Naive thymus-derived CD4-positive, alpha-beta T cell (primary cell): Measurements from ENCODE around the gene ABHD16A. TPM values are rescaled to one million over a fixed set of nuclear protein-coding genes. Genes with fewer than 3 reads are reported as not detected.
"Not testable (repeated sequence)": the region's sequence is repeated elsewhere in the genome, so short reads cannot be mapped to it uniquely, and the experiment has no call there.

ENCODE experiments used
- ATAC-seq: fragments of 150-1000 bp; cut with Tn5 transposase; 2 replicates; pipeline ENCODE4 v1.10.0; 2021; ENCODE audit warnings: mild to moderate bottlenecking, moderate library complexity
- CTCF ChIA-PET: fragments of 350-600 bp; sonication (Branson Sonifier 250); formaldehyde crosslinking; loops from one replicate; lab custom pipeline; 2021; ENCODE audit warnings: antibody characterized with exemption; lab: Charles Lee
- POLR2A ChIA-PET: fragments of 350-600 bp; sonication (Branson Sonifier 250); formaldehyde crosslinking; loops from one replicate; lab custom pipeline; 2021; ENCODE audit warnings: antibody characterized with exemption, inconsistent platforms; lab: Charles Lee
- DNase-seq, 9 donors: peaks; one replicate each; pipeline versions ENCODE4 v3.0.0 to v3.0.0-alpha.2; 2020 to 2022; ENCODE audit warnings: mixed read lengths in 1 of 9
- H3K27ac ChIP-seq: one replicate; pipeline ENCODE4 v1.7.0; 2013; ENCODE audit warnings: mild to moderate bottlenecking, low read depth, low read length, moderate library complexity
- H3K27me3 ChIP-seq, 2 donors: one replicate each; pipeline ENCODE4 v1.7.0; 2013; ENCODE audit warnings: low read length in 2 of 2, mild to moderate bottlenecking in 2 of 2, moderate library complexity in 2 of 2; ENCODE audit not compliant: control insufficient read depth in 2 of 2, insufficient read depth in 2 of 2
- H3K36me3 ChIP-seq, 3 experiments: 1 replicate in 2 of 3; 2 replicates in 1 of 3; pipeline ENCODE4 v1.7.0; 2013; ENCODE audit warnings: low read length in 3 of 3, mild to moderate bottlenecking in 3 of 3, moderate library complexity in 1 of 3; ENCODE audit not compliant: insufficient read depth in 3 of 3, control insufficient read depth in 2 of 3
- H3K4me1 ChIP-seq, 2 donors: one replicate each; pipeline ENCODE4 v1.7.0; 2013; ENCODE audit warnings: low read length in 2 of 2, mild to moderate bottlenecking in 2 of 2, moderate library complexity in 1 of 2; ENCODE audit not compliant: control insufficient read depth in 2 of 2, insufficient read depth in 2 of 2
- H3K4me3 ChIP-seq: 2 replicates; pipeline ENCODE4 v1.7.0; 2013; ENCODE audit warnings: mild to moderate bottlenecking, low read length
- H3K9me3 ChIP-seq, 3 experiments: 1 replicate in 2 of 3; 2 replicates in 1 of 3; pipeline ENCODE4 v1.7.0; 2013; ENCODE audit warnings: low read length in 3 of 3; ENCODE audit not compliant: control insufficient read depth in 2 of 3
- H3K27ac Mint-ChIP-seq, 9 donors: one replicate each; pipeline ENCODE4 v1.8.0; 2020 to 2022; ENCODE audit warnings: mixed read lengths in 9 of 9, mild to moderate bottlenecking in 8 of 9, moderate library complexity in 5 of 9, inconsistent platforms in 2 of 9
- H3K27me3 Mint-ChIP-seq, 5 donors: one replicate each; pipeline ENCODE4 v1.8.0; 2021 to 2022; ENCODE audit warnings: mixed read lengths in 5 of 5, mild to moderate bottlenecking in 1 of 5
- H3K36me3 Mint-ChIP-seq, 5 donors: one replicate each; pipeline ENCODE4 v1.8.0; 2020 to 2022; ENCODE audit warnings: mixed read lengths in 5 of 5, mild to moderate bottlenecking in 3 of 5, inconsistent platforms in 1 of 5
- H3K4me1 Mint-ChIP-seq, 7 donors: one replicate each; pipeline ENCODE4 v1.8.0; 2020 to 2022; ENCODE audit warnings: mixed read lengths in 7 of 7, mild to moderate bottlenecking in 3 of 7, inconsistent platforms in 1 of 7
- H3K4me3 Mint-ChIP-seq, 10 donors: one replicate each; pipeline ENCODE4 v1.8.0; 2020 to 2022; ENCODE audit warnings: mild to moderate bottlenecking in 10 of 10, mixed read lengths in 10 of 10, moderate library complexity in 6 of 10, inconsistent platforms in 2 of 10
- H3K9me3 Mint-ChIP-seq, 11 donors: one replicate each; pipeline ENCODE4 v1.8.0; 2020 to 2022; ENCODE audit warnings: mixed read lengths in 11 of 11, mild to moderate bottlenecking in 4 of 11, inconsistent platforms in 1 of 11, moderate library complexity in 1 of 11
- intact Hi-C, 2 donors: fragments of 100-400 bp; cut with micrococcal nuclease; formaldehyde crosslinking; loops; one replicate each; pipeline ENCODE4 v1.15.1; 2023
- polyA plus RNA-seq, 2 donors: library from polyadenylated mRNA; unstranded; fragments of 300-500 nt; fragmentation: Illumina TruSeq; gene quantifications; one replicate each; pipeline ENCODE4 v1.2.3, GENCODE V29; 2021
- total RNA-seq, 6 experiments: library from RNA in 5 of 6; stranded (reverse) in 5 of 6; gene quantifications; 1 replicate in 5 of 6; 2 replicates in 1 of 6; pipeline ENCODE4 v1.2.3 and lab custom pipeline; 2021 to 2026

Gene ABHD16A
- total and polyA plus RNA-seq, 7 experiments from 2014 or later, result 31.1 to 71.7 (median 62.9) TPM

GRCh38 chr6:31712296-31712695 lies 9.2 kb upstream of the ABHD16A start:
- H3K27ac ChIP-seq, result no peak overlapping the region
- intact Hi-C loops, result no loop called here
- CTCF ChIA-PET, result interaction anchor here (0.8 to 1.6 kb wide), 3 partner anchors 9 to 31 kb away, joined by 3 to 5 read pairs (median 4); partner anchors contain the start of genes ABHD16A and LY6G5C
- Mint-ChIP-seq H3K4me1 (peaks cover 4 to 34% (median 21%) of the 10 kb centered on the region in 7 donors), H3K27ac (peak overlapping the region in 3 of 9 donors; percentile 14 to 67 (median 65)), H3K27me3 (peaks cover 0 to 19% (median 0%) of the 10 kb centered on the region in 5 donors), H3K4me3 (no peak overlapping the region), H3K36me3 (no peaks in the 10 kb centered on the region), H3K9me3 (peaks cover 0 to 3% (median 0%) of the 10 kb centered on the region in 11 donors)
- no peaks in the 10 kb centered on the region for H3K27me3 ChIP-seq
- POLR2A ChIA-PET, result interaction anchor here (1.0 kb wide), 1 partner anchor 60 kb away, joined by 3 read pairs; the partner anchor contains the start of gene BAG6
- peaks cover 7% of the 10 kb centered on the region in 2 donors for H3K4me1 ChIP-seq
- no peaks in the 10 kb centered on the region for H3K9me3 ChIP-seq
- peak in 2 of 9 donors; percentile 29 to 33 for DNase-seq
- no peak overlapping the region for H3K4me3 ChIP-seq
- ATAC-seq, result peak; percentile 84
- H3K36me3 ChIP-seq, result no peaks in the 10 kb centered on the region

- no peak for DNase-seq
- intact Hi-C loops, result no loop called here
- H3K27me3 Mint-ChIP-seq, result peaks cover 0 to 19% (median 0%) of the 10 kb centered on the region in 5 donors
- ATAC-seq, result peak; percentile 49
- Histone ChIP-seq H3K27me3 (no peaks in the 10 kb centered on the region), H3K36me3 (no peaks in the 10 kb centered on the region), H3K9me3 (no peaks in the 10 kb centered on the region), H3K4me3 (no peak overlapping the region), H3K4me1 (peaks cover 7% of the 10 kb centered on the region in 2 donors), H3K27ac (no peak overlapping the region)
- no peaks in the 10 kb centered on the region for H3K36me3 Mint-ChIP-seq
- POLR2A ChIA-PET, result interaction anchor here (0.6 to 0.8 kb wide), 3 partner anchors 16 to 154 kb away, joined by 3 read pairs; no protein-coding TSS in a partner anchor
- no peak overlapping the region for H3K4me3 Mint-ChIP-seq
- peaks cover 0 to 3% (median 0%) of the 10 kb centered on the region in 11 donors for H3K9me3 Mint-ChIP-seq
- CTCF ChIA-PET, result interaction anchor here (0.6 to 1.2 kb wide), 2 partner anchors 18 to 20 kb away, joined by 3 read pairs; no protein-coding TSS in a partner anchor
- H3K27ac Mint-ChIP-seq, result peak overlapping the region in 1 of 9 donors; percentile 28
- peaks cover 4 to 34% (median 21%) of the 10 kb centered on the region in 7 donors for H3K4me1 Mint-ChIP-seq
Measured at GRCh38 chr6:31711233-31711632, 8.1 kb upstream of the ABHD16A start.

- Histone ChIP-seq H3K27me3 (no peaks in the 10 kb centered on the region), H3K36me3 (no peaks in the 10 kb centered on the region), H3K9me3 (no peaks in the 10 kb centered on the region), H3K4me1 (peaks cover 7% of the 10 kb centered on the region in 2 donors), H3K27ac (no peak overlapping the region), H3K4me3 (no peak overlapping the region)
- ATAC-seq (no peak), DNase-seq (no peak)
- Mint-ChIP-seq H3K36me3 (no peaks in the 10 kb centered on the region), H3K4me3 (no peak overlapping the region), H3K27me3 (peaks cover 0 to 19% (median 0%) of the 10 kb centered on the region in 5 donors), H3K9me3 (peaks cover 0 to 3% (median 0%) of the 10 kb centered on the region in 11 donors), H3K4me1 (peaks cover 4 to 34% (median 21%) of the 10 kb centered on the region in 7 donors), H3K27ac (peak overlapping the region in 2 of 9 donors; percentile 5 to 28)
- intact Hi-C loops, result no loop called here
- POLR2A ChIA-PET, result interaction anchor here (0.6 to 0.8 kb wide), 2 partner anchors 17 to 35 kb away, joined by 3 read pairs; no protein-coding TSS in a partner anchor
- CTCF ChIA-PET, result no interaction called here
Measured at GRCh38 chr6:31710523-31711219, 7.5 kb upstream of the ABHD16A start.

- DNase-seq, H3K36me3 Mint-ChIP-seq, CTCF ChIA-PET, H3K27ac ChIP-seq, H3K27me3 ChIP-seq, H3K4me1 ChIP-seq, H3K4me3 ChIP-seq, H3K9me3 Mint-ChIP-seq, H3K36me3 ChIP-seq, ATAC-seq, H3K4me3 Mint-ChIP-seq, H3K27ac Mint-ChIP-seq, H3K9me3 ChIP-seq: not testable (repeated sequence)
- H3K4me1 Mint-ChIP-seq, result peaks cover 4 to 33% (median 20%) of the 10 kb centered on the region in 7 donors
- peaks cover 0 to 16% (median 0%) of the 10 kb centered on the region in 5 donors for H3K27me3 Mint-ChIP-seq
- intact Hi-C loops, result loop anchor here in 1 of 2 donors (10.0 kb wide), 1 partner anchor 164 kb away; the partner anchor contains the start of genes ATP6V1G2, DDX39B and NFKBIL1
- POLR2A ChIA-PET, result interaction anchor here (0.6 kb wide), 1 partner anchor 122 kb away, joined by 4 read pairs; no protein-coding TSS in a partner anchor
Measured at GRCh38 chr6:31709157-31709556, 6.0 kb upstream of the ABHD16A start.

GRCh38 chr6:31708224-31708623 lies 5.1 kb upstream of the ABHD16A start:
- POLR2A ChIA-PET, result no interaction called here
- no peak overlapping the region for H3K27ac Mint-ChIP-seq
- no peak overlapping the region for H3K4me3 Mint-ChIP-seq
- H3K4me1 Mint-ChIP-seq, result peaks cover 4 to 30% (median 19%) of the 10 kb centered on the region in 7 donors
- DNase-seq (no peak), ATAC-seq (no peak)
- H3K27me3 Mint-ChIP-seq, result peaks cover 0 to 14% (median 0%) of the 10 kb centered on the region in 5 donors
- Histone ChIP-seq H3K27ac (no peak overlapping the region), H3K9me3 (no peaks in the 10 kb centered on the region), H3K4me1 (peaks cover 7 to 13% of the 10 kb centered on the region in 2 donors), H3K4me3 (no peak overlapping the region), H3K27me3 (no peaks in the 10 kb centered on the region), H3K36me3 (no peaks in the 10 kb centered on the region)
- peaks cover 0 to 3% (median 0%) of the 10 kb centered on the region in 11 donors for H3K9me3 Mint-ChIP-seq
- no peaks in the 10 kb centered on the region for H3K36me3 Mint-ChIP-seq
- CTCF ChIA-PET, result no interaction called here
- intact Hi-C loops, result loop anchor here in 1 of 2 donors (10.0 kb wide), 1 partner anchor 163 kb away; the partner anchor contains the start of genes ATP6V1G2, DDX39B and NFKBIL1

- no peak overlapping the region for H3K4me3 Mint-ChIP-seq
- peaks cover 0 to 3% (median 0%) of the 10 kb centered on the region in 11 donors for H3K9me3 Mint-ChIP-seq
- peaks cover 0 to 11% (median 0%) of the 10 kb centered on the region in 5 donors for H3K27me3 Mint-ChIP-seq
- ChIA-PET POLR2A (no interaction called here), CTCF (no interaction called here)
- no peaks in the 10 kb centered on the region for H3K9me3 ChIP-seq
- no peak overlapping the region for H3K27ac Mint-ChIP-seq
- H3K36me3 ChIP-seq, result peaks cover 0 to 4% (median 0%) of the 10 kb centered on the region in 3 experiments
- peaks cover 7 to 13% of the 10 kb centered on the region in 2 donors for H3K4me1 ChIP-seq
- no peaks in the 10 kb centered on the region for H3K36me3 Mint-ChIP-seq
- no peaks in the 10 kb centered on the region for H3K27me3 ChIP-seq
- peaks cover 4 to 27% (median 19%) of the 10 kb centered on the region in 7 donors for H3K4me1 Mint-ChIP-seq
- ATAC-seq, result no peak
- H3K27ac ChIP-seq, result no peak overlapping the region
- H3K4me3 ChIP-seq, result no peak overlapping the region
- DNase-seq, result no peak
- intact Hi-C loops, result loop anchor here in 1 of 2 donors (10.0 kb wide), 1 partner anchor 163 kb away; the partner anchor contains the start of genes ATP6V1G2, DDX39B and NFKBIL1
Measured at GRCh38 chr6:31707701-31708100, 4.6 kb upstream of the ABHD16A start.
